IgD-negative memory B cell (primary cell): Measurements from ENCODE around the gene LRP1B. TPM values are rescaled to one million over a fixed set of nuclear protein-coding genes. Genes with fewer than 3 reads are reported as not detected.

Source experiments
- H3K27ac Mint-ChIP-seq, 3 donors: one replicate each; pipeline ENCODE4 v1.8.0; 2020 to 2022; ENCODE audit warnings: mild to moderate bottlenecking in 3 of 3, mixed read lengths in 3 of 3, moderate library complexity in 1 of 3
- H3K27me3 Mint-ChIP-seq: one replicate; pipeline ENCODE4 v1.8.0; 2021; ENCODE audit warnings: mixed read lengths
- H3K36me3 Mint-ChIP-seq: one replicate; pipeline ENCODE4 v1.8.0; 2020; ENCODE audit warnings: mild to moderate bottlenecking, mixed read lengths
- H3K4me1 Mint-ChIP-seq, 3 donors: one replicate each; pipeline ENCODE4 v1.8.0; 2020 to 2022; ENCODE audit warnings: mixed read lengths in 3 of 3, mild to moderate bottlenecking in 1 of 3
- H3K4me3 Mint-ChIP-seq, 4 donors: one replicate each; pipeline ENCODE4 v1.8.0; 2020 to 2022; ENCODE audit warnings: mild to moderate bottlenecking in 4 of 4, mixed read lengths in 4 of 4, moderate library complexity in 3 of 4
- H3K9me3 Mint-ChIP-seq, 3 donors: one replicate each; pipeline ENCODE4 v1.8.0; 2020 to 2021; ENCODE audit warnings: mixed read lengths in 3 of 3, mild to moderate bottlenecking in 1 of 3
- polyA plus RNA-seq: library from polyadenylated mRNA; unstranded; fragments of 300-500 nt; fragmentation: Illumina TruSeq; gene quantifications from one replicate; pipeline ENCODE4 v1.2.3, GENCODE V29; 2021

LRP1B gene
- polyA plus RNA-seq, 1 donor from 2014 or later: not detected

DNA sequence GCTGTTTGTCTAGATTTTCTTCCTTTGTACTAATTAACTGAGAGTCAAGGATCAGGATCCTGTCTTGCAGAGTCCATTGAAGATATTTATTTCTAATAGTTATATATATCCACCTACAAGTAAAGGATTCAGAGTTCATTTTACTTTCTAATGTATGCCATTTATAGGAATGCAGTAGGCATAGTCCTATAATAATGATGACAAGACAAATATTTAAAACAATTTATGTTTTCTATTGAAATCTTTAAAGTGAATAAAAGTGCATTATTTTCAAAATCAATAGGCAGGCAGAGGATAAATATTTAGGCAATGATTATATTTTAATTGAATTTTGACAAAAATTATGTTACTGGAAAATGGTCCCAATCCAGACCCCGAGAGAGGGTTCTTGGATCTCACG, 1919.9 kb downstream of the LRP1B start:
- peaks cover 3 to 14% (median 6%) of the 10 kb centered on the region in 3 donors for H3K9me3 Mint-ChIP-seq
- no peaks in the 10 kb centered on the region for H3K4me1 Mint-ChIP-seq
- H3K27ac Mint-ChIP-seq: no peak overlapping the region
- peaks cover 1% of the 10 kb centered on the region for H3K27me3 Mint-ChIP-seq
- no peak overlapping the region for H3K4me3 Mint-ChIP-seq
- no peaks in the 10 kb centered on the region for H3K36me3 Mint-ChIP-seq

GRCh38 chr2:140205093-140205492, 1925.7 kb downstream of the LRP1B start:
- H3K4me1 Mint-ChIP-seq: no peaks in the 10 kb centered on the region
- H3K36me3 Mint-ChIP-seq: no peaks in the 10 kb centered on the region
- H3K27ac Mint-ChIP-seq: no peak overlapping the region
- peaks cover 1% of the 10 kb centered on the region for H3K27me3 Mint-ChIP-seq
- H3K4me3 Mint-ChIP-seq: no peak overlapping the region
- H3K9me3 Mint-ChIP-seq: peaks cover 0 to 6% (median 4%) of the 10 kb centered on the region in 3 donors

- peaks cover 1% of the 10 kb centered on the region for H3K27me3 Mint-ChIP-seq
- H3K4me1 Mint-ChIP-seq: no peaks in the 10 kb centered on the region
- H3K36me3 Mint-ChIP-seq: no peaks in the 10 kb centered on the region
- peaks cover 4 to 8% (median 4%) of the 10 kb centered on the region in 3 donors for H3K9me3 Mint-ChIP-seq
- H3K27ac Mint-ChIP-seq: no peak overlapping the region
- no peak overlapping the region for H3K4me3 Mint-ChIP-seq
Observed at GRCh38 chr2:140203347-140203746, 1927.5 kb downstream of the LRP1B start.

DNA sequence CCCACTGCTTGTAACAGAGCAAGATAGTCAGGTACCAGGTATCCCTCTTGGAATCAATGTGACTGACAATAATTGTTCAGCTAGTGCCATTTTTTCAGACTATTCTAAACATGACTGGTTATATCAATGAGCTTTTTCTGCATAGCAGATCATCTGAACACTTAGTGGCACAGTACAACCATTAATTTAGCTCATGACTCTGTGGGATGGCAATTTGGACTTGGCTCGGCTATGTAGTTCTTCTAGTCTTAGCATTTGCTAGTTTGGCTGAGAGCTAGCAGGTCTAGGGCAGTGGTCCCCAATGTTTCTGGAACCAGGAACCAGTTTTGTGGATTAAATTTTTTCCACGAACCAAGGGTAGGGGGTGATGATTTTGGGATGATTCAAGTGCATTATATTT, 1929.2 kb downstream of the LRP1B start:
- H3K36me3 Mint-ChIP-seq: no peaks in the 10 kb centered on the region
- H3K9me3 Mint-ChIP-seq: peaks cover 2 to 7% (median 4%) of the 10 kb centered on the region in 3 donors
- no peak overlapping the region for H3K4me3 Mint-ChIP-seq
- no peaks in the 10 kb centered on the region for H3K27me3 Mint-ChIP-seq
- H3K4me1 Mint-ChIP-seq: no peaks in the 10 kb centered on the region
- H3K27ac Mint-ChIP-seq: peak overlapping the region in 1 of 3 donors; percentile 27

- H3K27me3 Mint-ChIP-seq: no peaks in the 10 kb centered on the region
- H3K27ac Mint-ChIP-seq: no peak overlapping the region
- peaks cover 2 to 5% (median 4%) of the 10 kb centered on the region in 3 donors for H3K9me3 Mint-ChIP-seq
- no peak overlapping the region for H3K4me3 Mint-ChIP-seq
- H3K36me3 Mint-ChIP-seq: no peaks in the 10 kb centered on the region
- no peaks in the 10 kb centered on the region for H3K4me1 Mint-ChIP-seq
Observed at GRCh38 chr2:140200764-140201163, 1930.1 kb downstream of the LRP1B start.

- Mint-ChIP-seq H3K27me3 (no peaks in the 10 kb centered on the region), H3K36me3 (no peaks in the 10 kb centered on the region), H3K4me1 (no peaks in the 10 kb centered on the region), H3K27ac (no peak overlapping the region), H3K9me3 (peaks cover 2 to 5% (median 4%) of the 10 kb centered on the region in 3 donors), H3K4me3 (no peak overlapping the region)
Observed at GRCh38 chr2:140200307-140200706, 1930.5 kb downstream of the LRP1B start.

DNA sequence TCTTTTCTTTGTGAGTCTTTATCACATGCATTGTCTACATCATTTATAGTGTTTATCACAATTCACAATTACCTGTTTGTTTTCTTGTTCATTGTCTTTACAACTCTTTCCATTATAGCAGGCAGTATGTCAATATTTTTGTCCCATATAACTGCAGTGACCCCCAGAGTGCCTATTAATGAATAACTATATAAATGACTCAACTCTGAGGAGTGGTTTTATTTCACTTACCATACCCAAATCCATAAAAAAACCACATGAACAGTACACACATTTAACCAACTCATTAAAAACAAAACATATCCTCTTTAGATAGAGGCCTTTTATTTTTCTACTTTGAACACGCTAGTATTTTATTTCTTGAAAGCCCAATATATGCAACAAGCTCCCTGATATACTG, 1931.5 kb downstream of the LRP1B start:
- no peaks in the 10 kb centered on the region for H3K27me3 Mint-ChIP-seq
- no peak overlapping the region for H3K27ac Mint-ChIP-seq
- no peaks in the 10 kb centered on the region for H3K4me1 Mint-ChIP-seq
- no peaks in the 10 kb centered on the region for H3K36me3 Mint-ChIP-seq
- peaks cover 2 to 5% (median 4%) of the 10 kb centered on the region in 3 donors for H3K9me3 Mint-ChIP-seq
- no peak overlapping the region for H3K4me3 Mint-ChIP-seq

DNA sequence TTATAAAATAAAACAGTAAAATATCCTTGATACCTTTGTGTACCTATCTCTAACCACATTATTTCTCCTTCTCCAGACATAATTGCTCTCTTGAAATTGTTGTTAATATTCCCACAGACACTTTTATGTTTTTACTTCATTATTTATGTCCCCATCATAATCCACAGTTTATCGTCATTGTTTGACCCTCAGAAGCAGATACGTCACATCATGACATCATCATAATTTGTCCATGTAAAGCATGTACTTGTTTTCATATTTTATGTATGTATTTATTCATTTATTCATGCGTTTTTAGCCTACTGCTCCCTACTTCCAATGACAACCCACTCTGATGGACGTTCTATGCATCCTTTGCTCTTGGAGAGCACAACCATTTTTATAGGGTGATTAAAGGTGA, 1943.7 kb downstream of the LRP1B start:
- peaks cover 3% of the 10 kb centered on the region for H3K36me3 Mint-ChIP-seq
- no peak overlapping the region for H3K27ac Mint-ChIP-seq
- no peaks in the 10 kb centered on the region for H3K27me3 Mint-ChIP-seq
- H3K4me1 Mint-ChIP-seq: no peaks in the 10 kb centered on the region
- no peak overlapping the region for H3K4me3 Mint-ChIP-seq
- peaks cover 0 to 4% (median 2%) of the 10 kb centered on the region in 3 donors for H3K9me3 Mint-ChIP-seq

DNA sequence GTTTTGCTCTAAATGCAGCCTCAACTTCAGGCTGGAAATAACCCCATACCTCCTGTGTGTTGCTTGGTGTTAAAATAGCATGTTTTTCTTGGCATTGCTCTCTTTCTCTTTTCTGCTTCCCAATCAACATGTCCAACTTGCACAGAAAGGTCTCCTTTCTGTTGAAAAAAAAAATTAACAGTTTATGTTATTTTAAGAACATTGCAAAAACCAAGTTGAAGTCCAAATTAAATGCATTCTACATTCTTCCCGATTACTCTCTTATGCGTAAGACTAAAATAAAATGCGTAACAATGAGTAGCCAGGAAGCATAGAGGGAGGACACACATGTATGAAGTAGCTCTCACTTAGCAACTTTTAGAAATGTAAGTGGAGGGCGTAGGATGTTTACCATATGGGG, 1944.5 kb downstream of the LRP1B start:
- no peaks in the 10 kb centered on the region for H3K27me3 Mint-ChIP-seq
- no peak overlapping the region for H3K4me3 Mint-ChIP-seq
- peaks cover 0 to 9% (median 2%) of the 10 kb centered on the region in 3 donors for H3K9me3 Mint-ChIP-seq
- peaks cover 3% of the 10 kb centered on the region for H3K36me3 Mint-ChIP-seq
- H3K27ac Mint-ChIP-seq: no peak overlapping the region
- H3K4me1 Mint-ChIP-seq: no peaks in the 10 kb centered on the region

DNA sequence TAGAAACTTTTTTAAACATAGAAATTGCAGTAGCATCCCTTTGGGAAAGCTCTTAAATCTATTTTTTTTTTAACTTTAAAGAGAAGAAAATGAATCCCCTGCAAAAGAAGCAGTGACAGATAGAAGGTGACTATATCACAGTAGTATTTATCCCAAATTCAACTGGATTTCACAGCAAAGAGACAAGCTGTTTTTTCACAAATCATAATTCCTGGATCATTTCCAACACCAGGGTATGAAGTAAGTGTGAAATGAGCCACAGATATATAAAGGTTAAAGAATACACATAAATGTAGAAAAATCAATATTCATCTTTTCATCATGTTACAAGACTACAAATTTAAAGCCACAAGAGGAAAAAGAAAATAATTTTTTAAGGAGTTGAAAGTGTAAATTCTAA, 1945.7 kb downstream of the LRP1B start:
- peaks cover 0 to 9% (median 2%) of the 10 kb centered on the region in 3 donors for H3K9me3 Mint-ChIP-seq
- H3K36me3 Mint-ChIP-seq: peaks cover 3% of the 10 kb centered on the region
- H3K4me3 Mint-ChIP-seq: no peak overlapping the region
- H3K27ac Mint-ChIP-seq: no peak overlapping the region
- H3K27me3 Mint-ChIP-seq: no peaks in the 10 kb centered on the region
- H3K4me1 Mint-ChIP-seq: no peaks in the 10 kb centered on the region

GRCh38 chr2:140183056-140183765, 1947.6 kb downstream of the LRP1B start:
- Mint-ChIP-seq H3K36me3 (no peaks in the 10 kb centered on the region), H3K4me1 (no peaks in the 10 kb centered on the region), H3K9me3 (peaks cover 2 to 9% (median 2%) of the 10 kb centered on the region in 3 donors), H3K27ac (no peak overlapping the region), H3K4me3 (no peak overlapping the region), H3K27me3 (no peaks in the 10 kb centered on the region)
